SIG-M5 treated with dmso at 0.1 percent for 504 hours (cell line): ENCODE measurements around the gene A3GALT2.

ENCODE experiments used
- DNase-seq: peaks from one replicate; lab custom pipeline; 2025; ENCODE audit not compliant: unreplicated experiment; lab: John Stamatoyannopoulos, UW

Gene A3GALT2

GRCh38 chr1:33274446-33274845 is 46.5 kb downstream of the A3GALT2 start:
- DNase-seq = no peak

DNA sequence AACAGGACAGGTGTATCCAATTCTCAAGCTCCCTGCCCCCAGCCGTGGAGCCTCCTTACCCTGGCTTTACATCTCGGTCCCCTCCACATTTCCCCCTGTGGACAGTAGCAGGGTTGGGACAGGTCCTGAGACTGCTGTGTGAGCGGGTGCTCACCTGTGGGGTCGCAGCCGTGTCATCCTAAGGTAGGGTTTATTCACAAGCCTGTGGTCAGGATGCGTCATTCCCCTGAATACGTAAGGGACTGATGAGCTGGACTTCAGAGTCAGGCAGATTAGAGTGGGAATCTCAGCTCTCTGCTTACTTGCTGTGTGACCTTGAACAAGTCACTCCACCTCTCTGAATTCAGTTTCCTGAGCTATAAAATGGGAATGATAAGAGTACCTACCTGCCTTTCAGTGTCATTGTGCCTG is 46.9 kb downstream of the A3GALT2 start:
- DNase-seq = no peak

- DNase-seq = no peak
Observed at GRCh38 chr1:33273406-33273805, 47.5 kb downstream of the A3GALT2 start.

DNA sequence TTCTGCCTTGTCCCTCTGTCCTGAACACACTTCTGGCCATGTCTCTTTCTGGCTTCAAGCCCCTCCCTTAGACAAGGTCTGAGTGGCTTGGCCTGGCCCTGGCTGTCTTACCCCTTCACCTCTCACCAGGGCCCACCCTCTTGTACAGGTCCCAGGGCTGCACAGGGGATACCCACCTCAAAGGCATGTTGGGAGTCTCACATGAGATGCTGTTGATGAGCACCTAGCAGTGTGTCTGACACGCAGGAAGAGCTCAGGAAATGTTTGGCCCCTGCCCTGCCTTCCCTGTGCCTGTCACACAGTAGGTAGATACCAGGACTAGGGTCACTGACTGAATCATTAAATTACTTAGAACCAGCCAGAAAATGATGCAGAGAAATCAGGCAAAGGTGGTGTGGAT is 48.0 kb downstream of the A3GALT2 start:
- DNase-seq = no peak

DNA sequence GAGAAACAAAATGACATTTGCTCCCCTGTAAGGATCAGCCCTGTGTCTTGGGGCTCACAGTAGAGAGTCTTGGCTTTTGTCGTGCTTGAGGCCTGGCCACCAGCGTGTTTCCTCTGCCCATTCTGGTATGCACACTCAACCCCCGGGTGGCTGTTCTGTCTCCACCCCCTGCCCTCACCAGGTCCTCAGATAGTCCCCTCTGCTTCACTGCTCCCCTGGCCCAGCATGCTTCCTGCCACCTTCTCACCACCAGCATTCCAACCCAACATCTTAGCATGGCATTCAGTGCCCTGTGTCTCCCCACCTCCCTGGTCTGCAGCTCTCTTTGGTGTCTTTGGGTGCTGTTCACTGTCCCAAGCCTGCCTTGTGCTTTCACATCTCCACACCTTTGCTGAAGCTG is 48.4 kb downstream of the A3GALT2 start:
- no peak for DNase-seq

- DNase-seq = no peak
Observed at GRCh38 chr1:33271666-33272505, 49.0 kb downstream of the A3GALT2 start.

GRCh38 chr1:33270808-33271465 is 50.0 kb downstream of the A3GALT2 start:
- no peak for DNase-seq

- no peak for DNase-seq
Observed at GRCh38 chr1:33270379-33270778, 50.5 kb downstream of the A3GALT2 start.

- DNase-seq = no peak
Observed at GRCh38 chr1:33269621-33270020, 51.3 kb downstream of the A3GALT2 start.

DNA sequence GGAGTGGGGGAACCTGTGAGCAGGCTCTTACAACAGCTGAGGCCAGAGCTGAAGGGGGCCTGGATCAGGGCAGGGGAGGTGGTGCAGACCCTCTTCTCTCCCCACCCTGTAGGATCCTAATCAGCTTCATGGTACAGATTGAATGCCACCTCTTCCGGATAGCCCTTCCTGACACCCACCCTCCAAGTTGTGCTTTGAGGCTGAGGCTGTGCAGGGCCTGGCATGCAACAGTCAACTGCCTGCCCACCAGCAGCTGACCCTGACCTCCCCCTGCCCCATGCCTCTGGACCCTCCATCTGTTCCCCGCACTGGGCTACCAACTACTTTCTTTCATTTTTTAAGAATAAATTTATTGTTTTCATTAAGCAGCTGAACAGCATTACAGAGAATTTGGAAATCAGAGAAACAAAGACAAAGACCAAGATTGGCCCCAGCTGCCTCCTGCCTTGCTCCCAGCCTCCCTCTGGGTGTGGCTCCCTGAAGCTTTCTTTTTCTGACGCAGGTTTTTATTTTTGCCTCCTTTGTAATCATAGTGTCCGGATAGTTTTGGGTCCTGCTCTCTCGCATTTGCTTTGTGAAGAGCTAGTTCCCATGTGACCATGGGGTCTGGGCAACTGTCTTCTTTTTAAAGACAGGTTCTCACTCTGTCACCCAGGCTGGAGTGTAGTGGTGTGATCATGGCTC is 51.8 kb downstream of the A3GALT2 start:
- DNase-seq = no peak

GRCh38 chr1:33268457-33268856 is 52.4 kb downstream of the A3GALT2 start:
- no peak for DNase-seq

DNA sequence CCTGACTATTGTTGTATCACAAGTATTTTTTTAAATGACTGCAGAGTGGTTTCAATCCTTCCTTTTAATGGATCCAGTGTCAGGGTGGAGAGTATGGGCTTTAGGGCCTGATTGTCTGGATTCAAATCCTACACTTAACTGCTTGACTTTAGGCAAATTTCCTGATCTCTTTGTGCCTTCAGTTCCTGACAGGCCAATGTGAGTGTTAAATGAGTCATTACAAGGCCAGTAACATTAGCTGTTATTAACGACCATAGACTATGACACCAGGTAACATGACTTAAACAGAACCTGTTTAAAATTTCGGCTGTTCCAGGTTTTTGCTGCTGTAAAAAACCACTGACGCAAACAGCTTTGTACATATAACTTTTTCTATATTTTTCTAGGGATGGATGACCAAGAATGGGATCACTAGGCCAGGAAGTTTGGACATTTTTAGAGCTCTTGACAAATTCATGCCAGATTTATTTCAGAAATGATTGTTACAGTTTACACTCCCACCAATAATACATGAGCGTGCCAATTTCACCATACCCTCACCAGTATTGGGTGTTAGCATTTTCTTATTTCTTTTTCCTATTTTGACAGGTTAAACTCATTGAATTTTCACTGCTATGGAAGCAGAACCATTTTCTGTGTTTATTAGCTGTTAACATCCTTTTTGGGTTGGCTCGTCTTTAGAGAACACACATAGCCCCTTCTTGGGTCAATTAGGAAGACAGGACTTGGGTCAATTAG is 53.3 kb downstream of the A3GALT2 start:
- DNase-seq = no peak

DNA sequence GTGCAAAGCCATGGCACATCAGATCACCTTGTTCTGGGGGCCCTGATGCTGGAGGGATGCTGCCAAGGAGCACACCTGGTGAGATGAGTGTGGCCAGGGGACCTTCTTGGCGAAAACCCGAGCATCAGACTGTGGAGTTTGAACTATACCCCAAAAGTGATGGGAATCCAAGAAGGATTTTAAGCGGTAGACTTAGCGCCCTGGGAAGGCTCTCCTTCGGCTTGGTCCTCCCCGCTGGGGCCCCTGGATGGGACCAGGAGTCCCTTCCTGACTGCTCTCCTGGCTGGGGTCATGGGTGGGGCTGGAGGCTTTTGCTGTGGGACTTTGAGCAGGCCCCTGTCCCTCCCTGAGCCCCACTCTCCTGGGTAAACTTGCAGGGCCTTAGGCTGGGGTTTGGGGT is 54.1 kb downstream of the A3GALT2 start:
- no peak for DNase-seq

DNA sequence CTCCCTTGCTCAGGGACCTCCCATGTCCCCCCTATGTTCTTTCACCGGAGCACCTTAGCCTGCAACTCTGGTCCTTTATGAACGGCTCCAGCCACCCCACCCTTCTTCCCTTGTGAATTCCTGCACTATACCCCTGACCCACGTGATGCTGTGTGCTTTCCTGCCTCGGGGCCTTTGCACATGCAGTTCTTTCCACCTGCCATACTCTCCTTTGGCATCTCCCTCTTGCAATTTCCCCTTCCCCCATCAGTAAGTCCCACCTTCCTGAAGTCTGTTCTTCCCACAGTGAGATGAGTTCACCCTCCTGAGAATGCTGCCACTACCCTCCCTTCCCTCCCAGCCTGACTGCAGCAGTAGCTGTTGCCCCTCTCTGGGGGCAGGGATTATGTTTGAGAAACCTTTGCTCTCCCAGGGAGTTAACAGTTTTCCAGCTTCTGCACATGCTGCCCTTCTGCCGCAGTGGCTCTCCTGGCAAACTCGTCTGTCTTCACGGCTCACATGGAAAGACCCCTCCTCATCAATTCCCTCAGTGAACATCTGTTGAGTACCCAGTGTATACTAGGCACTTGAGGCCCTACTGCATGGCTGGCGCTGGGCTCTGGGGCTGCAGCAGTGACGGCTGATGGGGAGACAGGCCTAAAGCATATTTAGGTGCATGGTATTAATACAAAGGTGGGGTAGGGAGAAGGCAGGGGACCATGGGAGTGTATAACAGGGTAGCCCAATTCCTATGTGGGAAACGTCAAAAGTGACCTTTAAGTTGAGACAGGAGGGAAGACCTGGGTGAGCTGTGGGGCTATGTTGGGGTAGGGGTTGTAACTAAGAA is 54.9 kb downstream of the A3GALT2 start:
- DNase-seq = no peak

GRCh38 chr1:33263890-33264504 is 56.9 kb downstream of the A3GALT2 start:
- no peak for DNase-seq

DNA sequence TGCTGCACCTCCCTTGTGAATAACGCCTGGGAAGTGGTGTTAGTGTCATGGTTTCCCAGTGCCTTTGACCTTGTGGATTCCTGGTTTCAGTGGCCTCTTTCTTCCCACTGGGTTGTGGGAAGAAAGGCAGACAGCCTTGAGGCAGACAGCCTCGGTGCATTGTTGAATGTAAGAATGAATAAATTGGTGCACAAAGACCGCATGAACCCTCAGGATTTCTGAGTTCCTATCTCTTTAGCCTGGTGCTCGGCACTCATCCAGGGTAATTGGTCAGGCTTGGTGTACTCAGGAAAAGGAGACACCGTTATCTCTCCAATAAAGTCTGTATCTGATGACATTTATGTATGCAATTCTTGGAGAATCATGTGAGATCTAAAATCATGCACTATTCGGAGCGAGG is 59.6 kb downstream of the A3GALT2 start:
- DNase-seq = no peak

- DNase-seq = no peak
Observed at GRCh38 chr1:33260439-33260838, 60.5 kb downstream of the A3GALT2 start.

DNA sequence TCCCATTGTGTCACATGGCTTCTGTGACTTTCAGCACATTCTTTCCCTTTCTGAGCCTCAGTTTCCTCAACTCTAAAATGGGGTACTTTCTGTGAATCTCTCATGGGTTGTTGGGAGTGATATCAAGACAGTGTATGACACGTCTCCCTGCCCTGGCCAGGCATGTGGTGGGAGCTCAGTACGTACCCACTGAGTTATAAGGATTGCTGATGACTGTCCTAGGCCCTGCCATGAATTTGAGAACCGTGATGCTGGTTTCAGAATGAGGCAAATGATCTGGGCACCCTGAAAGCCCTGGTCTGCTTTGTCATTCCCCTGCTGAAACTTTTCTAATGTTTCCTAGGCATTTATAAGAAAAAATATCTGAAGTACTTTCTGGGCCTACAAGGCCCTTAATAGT is 61.0 kb downstream of the A3GALT2 start:
- no peak for DNase-seq

GRCh38 chr1:33258788-33259274 is 62.1 kb downstream of the A3GALT2 start:
- no peak for DNase-seq
